Measurements from ENCODE around the gene TRDMT1. TPM values are rescaled to one million over a fixed set of nuclear protein-coding genes. Genes with fewer than 3 reads are reported as not detected.
A peak's percentile ranks its signal among the peaks of the same experiment; 100 is the strongest.
"Not testable (repeated sequence)": the region's sequence is repeated elsewhere in the genome, so short reads cannot be mapped to it uniquely, and the experiment has no call there.

Gene TRDMT1
- total RNA-seq, 1 experiment from 2014 or later, result 10.3 TPM

- Mint-ChIP-seq H3K36me3 (ENCODE audit: insufficient read depth, unreplicated experiment) (peaks cover 7% of the 10 kb centered on the region), H3K4me1 (ENCODE audit: low read depth, unreplicated experiment) (peaks cover 34% of the 10 kb centered on the region), H3K9me3 (ENCODE audit: low read depth, unreplicated experiment) (no peaks in the 10 kb centered on the region), H3K27me3 (ENCODE audit: unreplicated experiment) (no peaks in the 10 kb centered on the region), H3K4me3 (ENCODE audit: low read depth, unreplicated experiment) (no peak overlapping the region), H3K27ac (ENCODE audit: unreplicated experiment) (no peak overlapping the region)
- CTCF ChIA-PET, result no interaction called here
- intact Hi-C loops (cut with micrococcal nuclease; ENCODE audit: unreplicated experiment), result loop anchor here (5.0 kb wide), 2 partner anchors 153 to 228 kb away; no protein-coding TSS in a partner anchor
- no peak for DNase-seq
- BruUV-seq (replicated peaks), result no TSS peak
- TF ChIP-seq, protein P1, sequence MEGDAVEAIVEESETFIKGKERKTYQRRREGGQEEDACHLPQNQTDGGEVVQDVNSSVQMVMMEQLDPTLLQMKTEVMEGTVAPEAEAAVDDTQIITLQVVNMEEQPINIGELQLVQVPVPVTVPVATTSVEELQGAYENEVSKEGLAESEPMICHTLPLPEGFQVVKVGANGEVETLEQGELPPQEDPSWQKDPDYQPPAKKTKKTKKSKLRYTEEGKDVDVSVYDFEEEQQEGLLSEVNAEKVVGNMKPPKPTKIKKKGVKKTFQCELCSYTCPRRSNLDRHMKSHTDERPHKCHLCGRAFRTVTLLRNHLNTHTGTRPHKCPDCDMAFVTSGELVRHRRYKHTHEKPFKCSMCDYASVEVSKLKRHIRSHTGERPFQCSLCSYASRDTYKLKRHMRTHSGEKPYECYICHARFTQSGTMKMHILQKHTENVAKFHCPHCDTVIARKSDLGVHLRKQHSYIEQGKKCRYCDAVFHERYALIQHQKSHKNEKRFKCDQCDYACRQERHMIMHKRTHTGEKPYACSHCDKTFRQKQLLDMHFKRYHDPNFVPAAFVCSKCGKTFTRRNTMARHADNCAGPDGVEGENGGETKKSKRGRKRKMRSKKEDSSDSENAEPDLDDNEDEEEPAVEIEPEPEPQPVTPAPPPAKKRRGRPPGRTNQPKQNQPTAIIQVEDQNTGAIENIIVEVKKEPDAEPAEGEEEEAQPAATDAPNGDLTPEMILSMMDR (IDR thresholded peaks at IDR 0.05; ENCODE audit: unreplicated experiment), result no peak
Measured at GRCh38 chr10:17119845-17120244, 81.6 kb downstream of the TRDMT1 start.

GRCh38 chr10:17116193-17116592, 85.3 kb downstream of the TRDMT1 start:
- no peaks in the 10 kb centered on the region for H3K9me3 Mint-ChIP-seq (ENCODE audit: low read depth, unreplicated experiment)
- no TSS peak for BruUV-seq (replicated peaks)
- H3K36me3 Mint-ChIP-seq (ENCODE audit: insufficient read depth, unreplicated experiment), result peaks cover 16% of the 10 kb centered on the region
- no peaks in the 10 kb centered on the region for H3K27me3 Mint-ChIP-seq (ENCODE audit: unreplicated experiment)
- TF ChIP-seq, protein P1 (IDR thresholded peaks at IDR 0.05; ENCODE audit: unreplicated experiment), result no peak
- intact Hi-C loops (cut with micrococcal nuclease; ENCODE audit: unreplicated experiment), result loop anchor here (5.0 kb wide), 2 partner anchors 149 to 224 kb away; no protein-coding TSS in a partner anchor
- no peak for DNase-seq
- H3K27ac Mint-ChIP-seq (ENCODE audit: unreplicated experiment), result no peak overlapping the region
- no peak overlapping the region for H3K4me3 Mint-ChIP-seq (ENCODE audit: low read depth, unreplicated experiment)
- peaks cover 31% of the 10 kb centered on the region for H3K4me1 Mint-ChIP-seq (ENCODE audit: low read depth, unreplicated experiment)
- CTCF ChIA-PET, result interaction anchor here (0.6 kb wide), 1 partner anchor 309 kb away, joined by 4 read pairs; no protein-coding TSS in a partner anchor

DNA sequence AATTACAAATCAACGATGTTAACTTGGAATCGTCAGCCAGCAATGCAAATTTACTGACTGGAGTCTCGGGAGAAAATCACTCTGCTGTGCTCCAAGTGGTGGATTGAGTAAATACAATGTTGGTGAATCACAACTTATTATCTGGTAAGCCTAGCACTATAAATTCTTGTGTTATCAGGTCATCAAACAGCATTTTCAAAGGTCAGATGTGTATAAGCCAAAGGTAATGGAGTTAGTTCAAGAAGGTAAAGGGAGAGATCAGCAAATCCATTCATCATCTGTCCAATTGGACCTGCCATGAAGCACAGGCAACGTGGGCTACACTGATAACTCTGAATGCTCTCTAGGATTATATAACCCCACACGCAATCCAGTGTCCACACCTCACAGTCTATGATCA, 85.8 kb downstream of the TRDMT1 start:
- TF ChIP-seq, protein P1 (IDR thresholded peaks at IDR 0.05; ENCODE audit: unreplicated experiment), result no peak
- intact Hi-C loops (cut with micrococcal nuclease; ENCODE audit: unreplicated experiment), result loop anchor here (1.0 to 5.0 kb wide), 3 partner anchors 52 to 223 kb away; no protein-coding TSS in a partner anchor
- DNase-seq, result peak; percentile 31
- no peaks in the 10 kb centered on the region for H3K27me3 Mint-ChIP-seq (ENCODE audit: unreplicated experiment)
- peaks cover 16% of the 10 kb centered on the region for H3K36me3 Mint-ChIP-seq (ENCODE audit: insufficient read depth, unreplicated experiment)
- CTCF ChIA-PET, result interaction anchor here (0.6 to 0.9 kb wide), 3 partner anchors 50 to 308 kb away, joined by 3 to 4 read pairs (median 3); no protein-coding TSS in a partner anchor
- no TSS peak for BruUV-seq (replicated peaks)
- peak overlapping the region; percentile 61 for H3K4me3 Mint-ChIP-seq (ENCODE audit: low read depth, unreplicated experiment)
- no peaks in the 10 kb centered on the region for H3K9me3 Mint-ChIP-seq (ENCODE audit: low read depth, unreplicated experiment)
- peak overlapping the region; percentile 77 for H3K27ac Mint-ChIP-seq (ENCODE audit: unreplicated experiment)
- peaks cover 31% of the 10 kb centered on the region for H3K4me1 Mint-ChIP-seq (ENCODE audit: low read depth, unreplicated experiment)

- not testable (repeated sequence) for BruUV-seq (replicated peaks); H3K27me3 Mint-ChIP-seq (ENCODE audit: unreplicated experiment); H3K9me3 Mint-ChIP-seq (ENCODE audit: low read depth, unreplicated experiment)
- peak; percentile 22 for DNase-seq
- Mint-ChIP-seq H3K4me3 (ENCODE audit: low read depth, unreplicated experiment) (peak overlapping the region; percentile 61), H3K27ac (ENCODE audit: unreplicated experiment) (peak overlapping the region; percentile 77), H3K4me1 (ENCODE audit: low read depth, unreplicated experiment) (peaks cover 31% of the 10 kb centered on the region), H3K36me3 (ENCODE audit: insufficient read depth, unreplicated experiment) (peaks cover 16% of the 10 kb centered on the region)
- intact Hi-C loops (cut with micrococcal nuclease; ENCODE audit: unreplicated experiment), result loop anchor here (1.0 to 5.0 kb wide), 3 partner anchors 52 to 223 kb away; no protein-coding TSS in a partner anchor
- CTCF ChIA-PET, result interaction anchor here (0.7 to 0.9 kb wide), 2 partner anchors 49 to 119 kb away, joined by 3 read pairs; no protein-coding TSS in a partner anchor
Measured at GRCh38 chr10:17114878-17115444, 86.5 kb downstream of the TRDMT1 start.
